ENCODE results near the gene PTPRA. TPM values are rescaled to one million over a fixed set of nuclear protein-coding genes. Genes with fewer than 3 reads are reported as not detected.

PTPRA gene
- total and polyA plus RNA-seq, 2 of the 8 experiments (the other 6 are each of a cell fraction or from before 2014, with no cell fraction given) = 47.7 to 51.3 TPM

DNA sequence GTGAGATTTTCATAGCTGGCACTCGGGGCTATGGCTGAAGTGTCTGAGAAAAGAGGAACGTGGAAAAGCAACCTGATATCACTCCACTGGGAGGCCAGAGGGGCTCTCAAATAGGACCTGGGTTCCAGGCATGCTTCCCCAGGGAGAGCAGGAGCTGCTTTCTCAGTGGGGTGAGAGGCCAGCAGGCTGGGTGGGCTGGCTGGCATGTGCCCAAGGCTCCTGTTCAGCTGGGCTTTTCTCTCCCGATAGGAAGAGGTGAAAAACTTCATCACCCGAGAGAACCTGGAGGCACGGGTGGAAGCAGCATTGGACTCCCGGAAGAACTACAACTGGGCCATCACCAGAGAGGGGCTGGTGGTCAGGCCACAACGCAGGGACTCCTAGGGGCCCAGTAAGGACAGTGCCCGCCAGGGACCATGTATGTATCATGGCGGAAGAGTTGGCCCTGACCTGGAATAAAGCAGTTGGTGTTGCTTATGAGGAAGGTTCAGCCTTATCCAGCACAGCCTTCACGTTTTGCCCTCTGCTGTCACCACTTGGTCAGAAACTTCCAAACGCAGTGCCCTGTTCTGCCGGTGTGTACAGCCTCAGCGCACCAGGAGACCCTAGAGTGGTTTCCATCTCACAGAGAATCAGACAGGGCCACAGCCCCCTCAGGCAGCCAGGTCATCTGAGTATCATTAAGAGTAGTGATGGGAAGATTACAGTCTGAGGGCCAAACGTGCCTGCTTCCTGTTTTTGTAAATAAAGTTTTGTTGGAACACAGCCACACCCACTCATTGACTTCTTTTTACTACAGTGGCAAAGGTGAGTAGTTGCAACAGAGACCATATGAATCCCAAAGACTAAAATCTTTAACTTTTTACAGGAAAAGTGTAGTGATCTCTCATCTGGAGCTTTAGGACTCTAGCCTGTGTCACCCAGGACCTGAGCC is 174.5 kb downstream of the PTPRA start:
- no peak overlapping the region for H4K5ac ChIP-seq (ENCODE audit: insufficient read length, low read depth, low read length)
- CTCF ChIA-PET (ENCODE audit: partially characterized antibody) = interaction anchor here (1.0 kb wide), 1 partner anchor 62 kb away, joined by 3 read pairs; no protein-coding TSS in a partner anchor

More for the DNA sequence above, 174.5 kb downstream of the PTPRA start:
- peaks cover 0 to 6% of the 10 kb centered on the region in 2 experiments; a peak in 1 of 4 replicates for H3K79me2 ChIP-seq (ENCODE audit: control insufficient read depth in 1 of 2, insufficient read depth in 2 of 2, low read length in 2 of 2)
- no peak overlapping the region for H2AK5ac ChIP-seq (ENCODE audit: low read depth, low read length)
- no peaks in the 10 kb centered on the region for H4K20me1 ChIP-seq (replicated peaks in 1 of 2; ENCODE audit: control insufficient read depth in 1 of 2, insufficient read depth in 2 of 2, low read length in 2 of 2)
- no peak overlapping the region for H3K23ac ChIP-seq (ENCODE audit: insufficient read length)
- H3K18ac ChIP-seq (ENCODE audit: extremely low read depth, low read length) = no peak overlapping the region
- H2BK120ac ChIP-seq (replicated peaks; ENCODE audit: low read depth, low read length) = no peak overlapping the region
- H3K4ac ChIP-seq (replicated peaks; ENCODE audit: insufficient read length, low read depth, low read length) = no peak overlapping the region
- no peak overlapping the region for H2AFZ ChIP-seq (ENCODE audit: low read length)
- no peak overlapping the region for H2BK12ac ChIP-seq (ENCODE audit: low read depth, low read length)
- H3K36me3 ChIP-seq (ENCODE audit: control insufficient read depth in 2 of 4, insufficient read depth in 4 of 4, low read length in 3 of 4) = peaks cover 9 to 23% (median 21%) of the 10 kb centered on the region in 4 experiments; a peak in 7 of 8 replicates
- 95% methylated on average over 13 of the region's 14 CpGs; no CpG with 5 or more reads in 1 of the 2 experiments for WGBS, 2 experiments (ENCODE audit: extremely low coverage in 1 of 2, insufficient coverage in 1 of 2, insufficient read length in 1 of 2, insufficient replicate concordance in 2 of 2, low coverage in 1 of 2, low lambda C conversion rate in 2 of 2, missing lambda C conversion rate in 1 of 2)
- H3K9ac ChIP-seq (replicated peaks in 1 of 4; ENCODE audit: extremely low read depth in 1 of 4, low read depth in 3 of 4, low read length in 3 of 4) = no peak overlapping the region
- H3K27me3 ChIP-seq (replicated peaks in 1 of 4; ENCODE audit: control insufficient read depth in 3 of 4, extremely low read depth in 1 of 4, insufficient read depth in 3 of 4, low read length in 3 of 4) = no peaks in the 10 kb centered on the region
- no peak overlapping the region for H3K27ac ChIP-seq (ENCODE audit: low read depth, low read length)
- H3K14ac ChIP-seq (ENCODE audit: insufficient read length) = no peak overlapping the region
- H4K91ac ChIP-seq (replicated peaks; ENCODE audit: insufficient read length, low read length) = no peak overlapping the region
- H3K23me2 ChIP-seq (ENCODE audit: low read depth, low read length) = peaks cover 8% of the 10 kb centered on the region
- peak overlapping the region; percentile 64; the same call in 1 of the 2 replicates for H4K8ac ChIP-seq (ENCODE audit: extremely low read depth, insufficient read depth, low read length)
- no peak overlapping the region for H3K56ac ChIP-seq (replicated peaks; ENCODE audit: insufficient read length, low read depth, low read length)
- H3K4me1 ChIP-seq (replicated peaks in 1 of 4; ENCODE audit: control insufficient read depth in 3 of 4, insufficient read depth in 4 of 4, low read length in 3 of 4) = peaks cover 1 to 7% (median 2%) of the 10 kb centered on the region in 4 experiments; a peak in 4 of 7 replicates
- POLR2A ChIA-PET (ENCODE audit: partially characterized antibody) = interaction anchor here (1.1 kb wide), 1 partner anchor 21 kb away, joined by 3 read pairs; no protein-coding TSS in a partner anchor
- H2BK5ac ChIP-seq (ENCODE audit: low read depth, low read length) = no peak overlapping the region
- TF ChIP-seq TBP (IDR thresholded peaks at IDR 0.05; ENCODE audit: low read depth, low read length) = no peak
- no peak overlapping the region for H2BK15ac ChIP-seq (ENCODE audit: low read length)
- H3K4me3 ChIP-seq (ENCODE audit: extremely low read depth in 1 of 4, insufficient read depth in 2 of 4, low read depth in 3 of 4, low read length in 4 of 4) = 0 out of 8 replicates have a peak overlapping the region, but pooled peaks of 1 of the 4 experiments have one; percentile 81
- no peaks in the 10 kb centered on the region for H3K9me3 ChIP-seq (ENCODE audit: insufficient read depth in 2 of 2, low read depth in 1 of 2, low read length in 1 of 2)
- no peak overlapping the region for H2BK20ac ChIP-seq (ENCODE audit: low read length)
- DNase-seq (ENCODE audit: low read depth in 1 of 2, low spot score in 2 of 2) (no peak), FAIRE-seq (no peak)
- peak overlapping the region; percentile 68 to 78 for H3K4me2 ChIP-seq (ENCODE audit: insufficient read depth in 1 of 2, low read depth in 2 of 2, low read length in 2 of 2)
- peaks cover 5% of the 10 kb centered on the region for H3K79me1 ChIP-seq (ENCODE audit: low read depth, low read length)
